Measurements from ENCODE around the gene NLRP2B.

- TF ChIP-seq EZH2 (IDR thresholded peaks at IDR 0.05; ENCODE audit: insufficient read depth, low read length) (no peak), CTCF (IDR thresholded peaks at IDR 0.05; ENCODE audit: insufficient read depth, low read depth, low read length) (no peak)
These were observed 4.7 kb downstream of the NLRP2B start for GRCh38 chrX:57675320-57675719.

Measured in astrocyte (in vitro differentiated cells and primary cell).